ENCODE measurements around the gene CELF5. TPM values are rescaled to one million over a fixed set of nuclear protein-coding genes. Genes with fewer than 3 reads are reported as not detected.

Gene CELF5
- total RNA-seq, 4 donors from 2014 or later: not detected

- 0% methylated on average over 9 to 11 of the region's 69 CpGs for whole genome bisulfite sequencing, 2 donors (ENCODE audit: low coverage in 1 of 2)
- peaks cover 0 to 10% of the 10 kb centered on the region in 2 donors for H3K36me3 ChIP-seq
- H3K4me1 ChIP-seq: peaks cover 0 to 38% (median 22%) of the 10 kb centered on the region in 3 donors
- H3K9me3 ChIP-seq: no peaks in the 10 kb centered on the region
- peak in 1 of 2 donors; percentile 68 for TF ChIP-seq POLR2A (IDR thresholded peaks at IDR 0.05)
- TF ChIP-seq POLR2AphosphoS5 (IDR thresholded peaks at IDR 0.05): peak; percentile 3
- TF ChIP-seq EP300 (IDR thresholded peaks at IDR 0.05): no peak
- TF ChIP-seq, protein P1, sequence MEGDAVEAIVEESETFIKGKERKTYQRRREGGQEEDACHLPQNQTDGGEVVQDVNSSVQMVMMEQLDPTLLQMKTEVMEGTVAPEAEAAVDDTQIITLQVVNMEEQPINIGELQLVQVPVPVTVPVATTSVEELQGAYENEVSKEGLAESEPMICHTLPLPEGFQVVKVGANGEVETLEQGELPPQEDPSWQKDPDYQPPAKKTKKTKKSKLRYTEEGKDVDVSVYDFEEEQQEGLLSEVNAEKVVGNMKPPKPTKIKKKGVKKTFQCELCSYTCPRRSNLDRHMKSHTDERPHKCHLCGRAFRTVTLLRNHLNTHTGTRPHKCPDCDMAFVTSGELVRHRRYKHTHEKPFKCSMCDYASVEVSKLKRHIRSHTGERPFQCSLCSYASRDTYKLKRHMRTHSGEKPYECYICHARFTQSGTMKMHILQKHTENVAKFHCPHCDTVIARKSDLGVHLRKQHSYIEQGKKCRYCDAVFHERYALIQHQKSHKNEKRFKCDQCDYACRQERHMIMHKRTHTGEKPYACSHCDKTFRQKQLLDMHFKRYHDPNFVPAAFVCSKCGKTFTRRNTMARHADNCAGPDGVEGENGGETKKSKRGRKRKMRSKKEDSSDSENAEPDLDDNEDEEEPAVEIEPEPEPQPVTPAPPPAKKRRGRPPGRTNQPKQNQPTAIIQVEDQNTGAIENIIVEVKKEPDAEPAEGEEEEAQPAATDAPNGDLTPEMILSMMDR (IDR thresholded peaks at IDR 0.05): peak in 2 of 4 experiments; percentile 3 to 13
- H3K27ac ChIP-seq: peak within 1 kb of the TSS in 3 of 4 donors; percentile 69 to 93 (median 85)
- H3K27me3 ChIP-seq: no peaks in the 10 kb centered on the region
- peak; percentile 97 for ATAC-seq
- H3K4me3 ChIP-seq: peak within 1 kb of the TSS; percentile 87 to 94
Observed at GRCh38 chr19:3185461-3186159, 38.9 kb upstream of the CELF5 start, which contains the start of gene NCLN. Gene NCLN (plus strand): TSS chr19:3185930. CDS start chr19:3186031, 101 bp downstream.

DNA sequence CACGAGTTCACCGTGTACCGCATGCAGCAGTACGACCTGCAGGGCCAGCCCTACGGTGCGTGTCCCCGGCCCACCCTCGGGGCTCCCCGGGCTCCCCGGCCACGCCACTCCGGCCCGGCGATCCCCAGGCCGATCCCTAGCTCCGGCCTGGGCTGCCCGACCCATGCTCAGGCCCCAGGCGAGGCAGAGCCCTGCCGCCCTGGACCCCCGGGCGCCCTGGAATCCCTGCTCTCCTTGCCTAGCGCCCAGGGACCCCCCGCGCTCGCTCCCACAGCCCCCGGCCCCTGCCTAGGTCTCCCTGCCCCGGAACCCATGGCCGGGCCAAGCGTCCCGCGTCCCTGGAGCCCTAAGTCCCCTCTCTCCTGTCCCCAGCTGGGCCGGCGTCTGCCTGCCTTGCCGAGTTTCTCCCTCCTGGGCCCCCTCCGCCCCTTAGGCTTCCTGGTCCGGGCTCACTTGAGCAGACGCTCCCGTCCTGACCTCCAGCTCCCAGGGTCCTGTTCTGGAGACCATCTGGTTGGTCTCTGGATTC is 38.2 kb upstream of the CELF5 start:
- Histone ChIP-seq H3K27me3 (no peaks in the 10 kb centered on the region), H3K9me3 (no peaks in the 10 kb centered on the region), H3K36me3 (peaks cover 0 to 13% of the 10 kb centered on the region in 2 donors), H3K27ac (peak overlapping the region in 3 of 4 donors; percentile 69 to 93 (median 85)), H3K4me1 (peaks cover 0 to 38% (median 22%) of the 10 kb centered on the region in 3 donors), H3K4me3 (peak overlapping the region; percentile 87 to 94)
- no peak for ATAC-seq
- 20% methylated on average over 1 of the region's 38 CpGs; no CpG with 5 or more reads in 1 of the 2 donors for WGBS, 2 donors (ENCODE audit: low coverage in 1 of 2)
- TF ChIP-seq, protein P1 (IDR thresholded peaks at IDR 0.05): no peak
- TF ChIP-seq EP300 (IDR thresholded peaks at IDR 0.05) (no peak), POLR2A (IDR thresholded peaks at IDR 0.05) (peak in 1 of 2 donors; percentile 18), POLR2AphosphoS5 (IDR thresholded peaks at IDR 0.05) (no peak)

GRCh38 chr19:3186891-3187661 is 37.4 kb upstream of the CELF5 start:
- H3K27me3 ChIP-seq: no peaks in the 10 kb centered on the region
- no peak for TF ChIP-seq EP300 (IDR thresholded peaks at IDR 0.05)
- TF ChIP-seq, protein P1 (IDR thresholded peaks at IDR 0.05): no peak
- no peak for TF ChIP-seq POLR2AphosphoS5 (IDR thresholded peaks at IDR 0.05)
- TF ChIP-seq POLR2A (IDR thresholded peaks at IDR 0.05): no peak
- H3K9me3 ChIP-seq: no peaks in the 10 kb centered on the region
- H3K4me1 ChIP-seq: peaks cover 0 to 38% (median 22%) of the 10 kb centered on the region in 3 donors
- no peak for ATAC-seq
- 53 to 61% methylated on average over 13 to 15 of the region's 23 CpGs for WGBS, 2 donors (ENCODE audit: low coverage in 1 of 2)
- peak overlapping the region in 1 of 2 donors; percentile 87 for H3K4me3 ChIP-seq
- H3K36me3 ChIP-seq: peaks cover 0 to 17% of the 10 kb centered on the region in 2 donors
- no peak overlapping the region for H3K27ac ChIP-seq

GRCh38 chr19:3187662-3188511 is 36.6 kb upstream of the CELF5 start:
- H3K27ac ChIP-seq: no peak overlapping the region
- no peak for ATAC-seq
- 84 to 90% methylated on average over 4 to 15 of the region's 36 CpGs for WGBS, 2 donors (ENCODE audit: low coverage in 1 of 2)

More at GRCh38 chr19:3187662-3188511, 36.6 kb upstream of the CELF5 start:
- Histone ChIP-seq H3K4me3 (no peak overlapping the region), H3K9me3 (no peaks in the 10 kb centered on the region), H3K4me1 (peaks cover 0 to 38% (median 22%) of the 10 kb centered on the region in 3 donors), H3K36me3 (peaks cover 0 to 24% of the 10 kb centered on the region in 2 donors), H3K27me3 (no peaks in the 10 kb centered on the region)
- TF ChIP-seq EP300 (IDR thresholded peaks at IDR 0.05): no peak
- TF ChIP-seq, protein P1 (IDR thresholded peaks at IDR 0.05): no peak
- TF ChIP-seq POLR2AphosphoS5 (IDR thresholded peaks at IDR 0.05): no peak
